Nephron progenitor cell (in vitro differentiated cells): ENCODE measurements around the gene SFT2D2.

Experiments used
- DNase-seq: peaks from one replicate; pipeline ENCODE4 v3.0.0; 2021
- H3K27ac Mint-ChIP-seq: 2 replicates; pipeline ENCODE4 v1.8.0; 2021; ENCODE audit warnings: mild to moderate bottlenecking, moderate library complexity, mixed read lengths
- H3K27me3 Mint-ChIP-seq: 2 replicates; pipeline ENCODE4 v1.8.0; 2021; ENCODE audit warnings: mild to moderate bottlenecking, low read depth, mixed read lengths; ENCODE audit not compliant: poor library complexity
- H3K36me3 Mint-ChIP-seq: 2 replicates; pipeline ENCODE4 v1.8.0; 2021; ENCODE audit warnings: low read depth, mixed read lengths
- H3K4me1 Mint-ChIP-seq: 2 replicates; pipeline ENCODE4 v1.8.0; 2021; ENCODE audit warnings: mixed read lengths
- H3K4me3 Mint-ChIP-seq: 2 replicates; pipeline ENCODE4 v1.8.0; 2021; ENCODE audit warnings: mild to moderate bottlenecking, moderate library complexity, mixed read lengths
- H3K9me3 Mint-ChIP-seq: 2 replicates; pipeline ENCODE4 v1.8.0; 2021; ENCODE audit warnings: mild to moderate bottlenecking, moderate library complexity, mixed read lengths
- TF ChIP-seq, protein P1 (sequence below): fragments of 200-600 bp; sonication (generic); IDR thresholded peaks from 2 replicates; pipeline ENCODE4 v1.5.0; 2021; ENCODE audit warnings: antibody characterized with exemption

SFT2D2 gene

GRCh38 chr1:168285971-168286927 lies 60.4 kb downstream of the SFT2D2 start:
- DNase-seq, result no peak
- Mint-ChIP-seq H3K4me3 (no peak overlapping the region), H3K27ac (no peak overlapping the region), H3K36me3 (no peaks in the 10 kb centered on the region), H3K9me3 (no peaks in the 10 kb centered on the region), H3K4me1 (peaks cover 11% of the 10 kb centered on the region), H3K27me3 (no peaks in the 10 kb centered on the region)
- TF ChIP-seq, protein P1, sequence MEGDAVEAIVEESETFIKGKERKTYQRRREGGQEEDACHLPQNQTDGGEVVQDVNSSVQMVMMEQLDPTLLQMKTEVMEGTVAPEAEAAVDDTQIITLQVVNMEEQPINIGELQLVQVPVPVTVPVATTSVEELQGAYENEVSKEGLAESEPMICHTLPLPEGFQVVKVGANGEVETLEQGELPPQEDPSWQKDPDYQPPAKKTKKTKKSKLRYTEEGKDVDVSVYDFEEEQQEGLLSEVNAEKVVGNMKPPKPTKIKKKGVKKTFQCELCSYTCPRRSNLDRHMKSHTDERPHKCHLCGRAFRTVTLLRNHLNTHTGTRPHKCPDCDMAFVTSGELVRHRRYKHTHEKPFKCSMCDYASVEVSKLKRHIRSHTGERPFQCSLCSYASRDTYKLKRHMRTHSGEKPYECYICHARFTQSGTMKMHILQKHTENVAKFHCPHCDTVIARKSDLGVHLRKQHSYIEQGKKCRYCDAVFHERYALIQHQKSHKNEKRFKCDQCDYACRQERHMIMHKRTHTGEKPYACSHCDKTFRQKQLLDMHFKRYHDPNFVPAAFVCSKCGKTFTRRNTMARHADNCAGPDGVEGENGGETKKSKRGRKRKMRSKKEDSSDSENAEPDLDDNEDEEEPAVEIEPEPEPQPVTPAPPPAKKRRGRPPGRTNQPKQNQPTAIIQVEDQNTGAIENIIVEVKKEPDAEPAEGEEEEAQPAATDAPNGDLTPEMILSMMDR, result no peak

DNA sequence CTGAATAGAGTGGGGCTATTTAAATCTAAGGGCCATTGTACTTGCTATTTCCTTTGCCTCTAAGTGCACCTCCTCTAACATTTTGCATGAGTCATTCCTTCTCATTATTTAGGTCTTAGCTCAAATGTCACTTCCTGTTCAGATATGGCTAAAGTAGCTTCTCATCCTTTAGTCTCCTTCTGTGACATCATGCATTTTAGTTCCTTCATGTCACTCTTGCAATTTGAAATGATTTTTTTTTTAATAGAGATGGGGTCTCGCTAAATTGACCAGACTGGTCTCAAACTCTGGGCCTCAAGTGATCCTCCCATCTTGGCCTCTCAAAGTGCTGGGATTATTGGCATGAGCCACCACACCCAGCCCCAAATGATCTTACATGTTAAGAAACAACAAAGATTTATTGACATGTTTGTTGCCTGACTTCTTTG lies 61.4 kb downstream of the SFT2D2 start:
- no peaks in the 10 kb centered on the region for H3K36me3 Mint-ChIP-seq
- no peaks in the 10 kb centered on the region for H3K9me3 Mint-ChIP-seq
- DNase-seq, result no peak
- TF ChIP-seq, protein P1, result no peak
- peaks cover 11% of the 10 kb centered on the region for H3K4me1 Mint-ChIP-seq
- no peaks in the 10 kb centered on the region for H3K27me3 Mint-ChIP-seq
- H3K4me3 Mint-ChIP-seq, result no peak overlapping the region
- no peak overlapping the region for H3K27ac Mint-ChIP-seq

DNA sequence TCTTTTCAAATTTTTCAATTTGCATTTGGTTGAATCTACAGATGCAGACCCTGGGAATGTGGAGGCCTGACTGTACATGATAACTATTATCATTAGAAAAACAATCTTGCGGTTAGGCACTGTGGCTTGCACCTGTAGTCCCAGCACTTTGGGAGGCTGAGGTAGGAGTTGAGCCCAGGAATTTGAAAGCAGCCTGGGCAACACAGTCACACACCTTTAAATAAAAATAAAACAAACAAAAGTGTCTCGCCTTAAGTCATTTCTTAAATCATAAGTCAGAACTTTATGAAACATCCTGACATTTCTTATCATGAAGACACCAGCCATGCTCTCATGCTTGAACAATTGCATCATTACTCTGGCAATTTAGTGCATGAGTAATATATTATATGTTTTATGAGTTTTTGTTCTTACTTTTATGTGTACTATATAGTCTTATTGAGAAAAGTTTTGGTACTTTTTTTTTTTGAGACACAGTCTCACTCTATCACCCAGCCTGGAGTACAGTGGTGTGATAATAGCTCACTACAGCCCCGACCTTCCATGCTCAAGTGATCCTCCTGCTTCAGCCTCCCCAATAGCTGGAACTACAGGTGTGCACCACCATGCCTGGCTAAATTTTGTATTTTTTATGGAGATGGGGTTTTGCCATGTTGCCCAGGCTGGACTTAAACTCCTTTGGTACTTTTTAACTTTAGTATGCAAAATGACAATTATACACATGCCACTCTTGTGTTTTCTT lies 62.7 kb downstream of the SFT2D2 start:
- H3K4me3 Mint-ChIP-seq, result no peak overlapping the region
- H3K36me3 Mint-ChIP-seq, result no peaks in the 10 kb centered on the region
- no peak overlapping the region for H3K27ac Mint-ChIP-seq
- no peak for DNase-seq
- H3K27me3 Mint-ChIP-seq, result no peaks in the 10 kb centered on the region
- TF ChIP-seq, protein P1, result no peak
- H3K9me3 Mint-ChIP-seq, result no peaks in the 10 kb centered on the region
- peaks cover 11% of the 10 kb centered on the region for H3K4me1 Mint-ChIP-seq

DNA sequence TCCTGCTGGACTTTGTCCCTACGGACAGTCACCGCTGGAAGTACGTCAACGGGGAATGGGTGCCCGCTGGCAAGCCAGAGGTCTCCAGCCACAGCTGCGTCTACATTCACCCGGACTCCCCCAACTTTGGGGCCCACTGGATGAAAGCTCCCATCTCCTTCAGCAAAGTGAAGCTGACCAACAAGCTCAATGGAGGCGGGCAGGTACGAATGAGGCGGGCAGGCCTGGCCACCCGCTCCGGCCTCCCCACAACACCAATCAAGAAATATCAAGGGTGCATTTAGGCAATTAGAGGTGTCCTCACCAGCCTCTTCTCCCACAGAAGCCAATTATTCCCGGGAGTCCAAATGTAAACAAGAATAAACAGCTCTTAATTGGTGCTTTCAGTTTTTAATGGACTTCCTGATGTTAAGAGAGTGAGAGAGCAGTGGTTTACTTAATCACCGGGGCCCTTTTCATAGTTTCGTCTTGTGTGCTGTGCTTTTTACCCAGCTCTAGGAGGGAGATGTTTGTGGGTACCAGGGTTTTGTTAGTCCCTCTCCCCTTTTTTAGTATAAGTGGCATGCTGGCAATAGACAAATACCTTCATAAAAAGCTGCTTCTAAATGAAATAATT lies 65.5 kb downstream of the SFT2D2 start:
- Mint-ChIP-seq H3K4me1 (no peaks in the 10 kb centered on the region), H3K9me3 (no peaks in the 10 kb centered on the region), H3K27me3 (no peaks in the 10 kb centered on the region), H3K4me3 (no peak overlapping the region), H3K36me3 (no peaks in the 10 kb centered on the region), H3K27ac (no peak overlapping the region)
- TF ChIP-seq, protein P1, result no peak
- no peak for DNase-seq

- H3K4me3 Mint-ChIP-seq, result no peak overlapping the region
- no peaks in the 10 kb centered on the region for H3K4me1 Mint-ChIP-seq
- H3K27me3 Mint-ChIP-seq, result peaks cover 2% of the 10 kb centered on the region
- TF ChIP-seq, protein P1, result no peak
- H3K36me3 Mint-ChIP-seq, result no peaks in the 10 kb centered on the region
- no peak overlapping the region for H3K27ac Mint-ChIP-seq
- no peak for DNase-seq
- no peaks in the 10 kb centered on the region for H3K9me3 Mint-ChIP-seq
Measured at GRCh38 chr1:168293356-168293755, 67.6 kb downstream of the SFT2D2 start.
